Endodermal cell (in vitro differentiated cells): Measurements from ENCODE around the gene QSOX1. TPM values are rescaled to one million over a fixed set of nuclear protein-coding genes. Genes with fewer than 3 reads are reported as not detected.

ENCODE experiments used
- DNase-seq: peaks from one replicate; pipeline ENCODE4 v3.0.0-alpha.2; 2017
- H3K27ac ChIP-seq: 2 replicates; pipeline ENCODE4 v1.5.1; 2013; ENCODE audit warnings: mild to moderate bottlenecking, low read depth, low read length, moderate library complexity
- H3K27me3 ChIP-seq: 2 replicates; pipeline ENCODE4 v1.6.1; 2013; ENCODE audit warnings: mild to moderate bottlenecking, low read length, moderate library complexity; ENCODE audit not compliant: insufficient read depth, control insufficient read depth, poor library complexity, severe bottlenecking
- H3K36me3 ChIP-seq: 2 replicates; pipeline ENCODE4 v1.7.0; 2013; ENCODE audit warnings: mild to moderate bottlenecking, low read length, moderate library complexity; ENCODE audit not compliant: control insufficient read depth, insufficient read depth
- H3K4me1 ChIP-seq: one replicate; pipeline ENCODE4 v1.7.0; 2013; ENCODE audit warnings: low read length; ENCODE audit not compliant: control insufficient read depth, insufficient read depth
- H3K4me3 ChIP-seq: 2 replicates; pipeline ENCODE4 v1.5.1; 2013; ENCODE audit warnings: mild to moderate bottlenecking, low read length, moderate library complexity
- H3K9ac ChIP-seq: 2 replicates; pipeline ENCODE4 v1.6.1; 2013; ENCODE audit warnings: mild to moderate bottlenecking, low read length, moderate library complexity; ENCODE audit not compliant: poor library complexity, severe bottlenecking; ENCODE audit errors: extremely low read depth
- H3K9me3 ChIP-seq: 2 replicates; pipeline ENCODE4 v1.6.1; 2013; ENCODE audit warnings: mild to moderate bottlenecking, low read length, moderate library complexity; ENCODE audit not compliant: control insufficient read depth
- H3K27ac Mint-ChIP-seq: 2 replicates; pipeline ENCODE4 v1.8.0; 2020; ENCODE audit warnings: mixed read lengths
- H3K27me3 Mint-ChIP-seq: 2 replicates; pipeline ENCODE4 v1.8.0; 2021; ENCODE audit warnings: mild to moderate bottlenecking, mixed read lengths; ENCODE audit not compliant: insufficient read depth
- H3K36me3 Mint-ChIP-seq: 2 replicates; pipeline ENCODE4 v1.8.0; 2020; ENCODE audit warnings: low read depth, mixed read lengths
- H3K4me1 Mint-ChIP-seq: 2 replicates; pipeline ENCODE4 v1.8.0; 2020; ENCODE audit warnings: mixed read lengths
- H3K4me3 Mint-ChIP-seq: 2 replicates; pipeline ENCODE4 v1.8.0; 2020; ENCODE audit warnings: mild to moderate bottlenecking, moderate library complexity, mixed read lengths
- H3K9me3 Mint-ChIP-seq: 2 replicates; pipeline ENCODE4 v1.8.0; 2020; ENCODE audit warnings: mild to moderate bottlenecking, mixed read lengths
- CTCF ChIP-seq: fragments of 200-600 bp; sonication (generic); conservative IDR thresholded peaks from 2 replicates; pipeline ENCODE4 v1.5.0; 2021; ENCODE audit warnings: antibody characterized with exemption, mild to moderate bottlenecking
- WGBS, 2 experiments: methylation state at CpG; one replicate each; pipeline versions ENCODE4 v1.1.5 to v1.1.7; 2013; ENCODE audit warnings: missing lambda C conversion rate in 2 of 2, mixed read lengths in 1 of 2; ENCODE audit not compliant: insufficient coverage in 1 of 2, insufficient read length in 1 of 2; 5-methylcytosine and 5-hydroxymethylcytosine counted together
- total RNA-seq, 2 donors: library from RNA; stranded (reverse); fragmentation: NEBNext Ultra II Directional in 1 of 2; extraction: Animal tissue kit (Norgen Biotek cat#: 25700) in 1 of 2; gene quantifications; 2 replicates in 1 of 2; 3 replicates in 1 of 2; pipeline ENCODE4 v1.2.1, GENCODE V29; 2021

The QSOX1 gene
- total RNA-seq, 2 donors from 2014 or later, result 77.9 to 116 TPM

DNA sequence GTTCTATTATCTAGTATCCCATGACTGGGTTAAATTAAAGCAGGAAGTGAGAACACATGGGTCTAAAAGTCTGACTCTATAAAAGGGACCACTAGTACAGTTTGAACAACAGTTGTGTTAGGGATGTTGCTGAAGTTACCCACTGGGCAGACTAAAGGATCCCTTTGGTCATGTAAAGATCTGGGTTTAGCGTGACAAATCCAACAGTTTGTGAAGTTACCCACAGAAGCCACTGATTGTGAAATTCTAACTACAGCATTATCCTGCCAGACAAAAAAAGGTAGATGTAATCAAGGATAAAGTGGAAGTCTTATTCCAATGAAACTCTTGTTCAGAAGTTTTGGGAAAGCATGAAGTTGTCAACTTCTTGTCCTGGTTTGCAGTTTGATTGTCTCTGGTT, 5.7 kb downstream of the QSOX1 start:
- H3K27me3 Mint-ChIP-seq, result peaks cover 8% of the 10 kb centered on the region
- Histone ChIP-seq H3K36me3 (no peaks in the 10 kb centered on the region), H3K4me3 (no peak overlapping the region), H3K9me3 (no peaks in the 10 kb centered on the region), H3K4me1 (peaks cover 30% of the 10 kb centered on the region), H3K27me3 (no peaks in the 10 kb centered on the region), H3K9ac (no peak overlapping the region), H3K27ac (no peak overlapping the region)
- 88 to 92% methylated on average over 1 of the region's 1 CpG for WGBS, 2 experiments
- H3K36me3 Mint-ChIP-seq, result peaks cover 7% of the 10 kb centered on the region
- DNase-seq, result no peak
- no peak overlapping the region for H3K4me3 Mint-ChIP-seq
- no peaks in the 10 kb centered on the region for H3K9me3 Mint-ChIP-seq
- no peak for TF ChIP-seq CTCF
- H3K27ac Mint-ChIP-seq, result no peak overlapping the region
- peaks cover 52% of the 10 kb centered on the region for H3K4me1 Mint-ChIP-seq

DNA sequence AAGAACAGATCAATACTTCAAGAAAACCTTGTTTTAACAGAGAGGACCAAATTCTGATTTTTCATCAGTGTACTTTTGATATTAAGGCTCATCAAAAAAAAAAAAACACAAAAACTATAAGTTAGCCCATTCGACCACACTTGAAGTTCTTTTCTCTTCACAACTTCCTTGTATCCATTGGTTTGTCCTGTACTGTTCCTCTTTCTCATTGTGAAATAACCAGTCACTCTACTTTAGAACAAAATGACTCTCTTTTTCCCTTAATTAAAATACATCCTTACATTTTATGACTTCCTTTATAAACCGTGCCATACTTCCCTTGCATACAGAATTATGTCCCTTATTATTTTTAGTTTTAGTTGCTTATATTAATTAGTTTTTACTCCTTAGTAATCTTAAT, 8.4 kb downstream of the QSOX1 start:
- no peak overlapping the region for H3K9ac ChIP-seq
- TF ChIP-seq CTCF, result no peak
- no peak overlapping the region for H3K4me3 ChIP-seq
- no peak for DNase-seq
- Mint-ChIP-seq H3K27me3 (no peaks in the 10 kb centered on the region), H3K9me3 (no peaks in the 10 kb centered on the region), H3K36me3 (peaks cover 7% of the 10 kb centered on the region), H3K4me3 (no peak overlapping the region), H3K27ac (no peak overlapping the region), H3K4me1 (peaks cover 30% of the 10 kb centered on the region)
- no peaks in the 10 kb centered on the region for H3K27me3 ChIP-seq
- peaks cover 22% of the 10 kb centered on the region for H3K4me1 ChIP-seq
- 88% methylated on average over 1 to 2 of the region's 2 CpGs for WGBS, 2 experiments
- peaks cover 9% of the 10 kb centered on the region for H3K36me3 ChIP-seq
- H3K9me3 ChIP-seq, result no peaks in the 10 kb centered on the region
- H3K27ac ChIP-seq, result no peak overlapping the region

- Mint-ChIP-seq H3K36me3 (peaks cover 9% of the 10 kb centered on the region), H3K4me3 (no peak overlapping the region), H3K9me3 (no peaks in the 10 kb centered on the region), H3K27me3 (no peaks in the 10 kb centered on the region), H3K27ac (peak overlapping the region; percentile 22), H3K4me1 (peaks cover 16% of the 10 kb centered on the region)
- Histone ChIP-seq H3K36me3 (peaks cover 14% of the 10 kb centered on the region), H3K4me3 (no peak overlapping the region), H3K9ac (no peak overlapping the region), H3K27me3 (no peaks in the 10 kb centered on the region), H3K9me3 (no peaks in the 10 kb centered on the region), H3K27ac (no peak overlapping the region), H3K4me1 (peaks cover 11% of the 10 kb centered on the region)
- WGBS, 2 experiments, result 88% methylated on average over 2 of the region's 2 CpGs; no CpG with 5 or more reads in 1 of the 2 experiments
- TF ChIP-seq CTCF, result no peak
- no peak for DNase-seq
These were observed 10.4 kb downstream of the QSOX1 start for GRCh38 chr1:180165096-180165495.
